GM21737 (cell line): ENCODE results near the gene STIM1.
A peak's percentile ranks its signal among the peaks of the same experiment; 100 is the strongest.
"Not testable (repeated sequence)": the region's sequence is repeated elsewhere in the genome, so short reads cannot be mapped to it uniquely, and the experiment has no call there.

Source experiments
- ATAC-seq: cut with Tn5 transposase; IDR thresholded peaks from one replicate; pipeline ENCODE4 v1.9.1; 2021; ENCODE audit warnings: mild to moderate bottlenecking, moderate library complexity; ENCODE audit not compliant: unreplicated experiment

Gene STIM1

GRCh38 chr11:3854977-3855807 is at the start of gene STIM1:
Gene STIM1 (plus strand): TSS chr11:3855664. CDS start chr11:3856271, 607 bp downstream.
- ATAC-seq = peak; percentile 61

- peak; percentile 64 for ATAC-seq
Observed at GRCh38 chr11:3807909-3808860, 47.3 kb upstream of the STIM1 start, which contains the start of gene PGAP2. Gene PGAP2 (plus strand): TSS chr11:3808560. CDS start chr11:3811260, 2,700 bp downstream.

- ATAC-seq = peak; percentile 59
Observed at GRCh38 chr11:3808861-3809623, 46.4 kb upstream of the STIM1 start.

GRCh38 chr11:3809624-3809928 is 45.9 kb upstream of the STIM1 start:
- ATAC-seq = no peak

- no peak for ATAC-seq
Observed at GRCh38 chr11:3810446-3810845, 45.0 kb upstream of the STIM1 start.

- ATAC-seq = no peak
Observed at GRCh38 chr11:3810951-3811350, 44.5 kb upstream of the STIM1 start.

- ATAC-seq = not testable (repeated sequence)
Observed at GRCh38 chr11:3814832-3815231, 40.6 kb upstream of the STIM1 start.

- ATAC-seq = no peak
Observed at GRCh38 chr11:3815845-3816244, 39.6 kb upstream of the STIM1 start.

GRCh38 chr11:3816673-3817072 is 38.8 kb upstream of the STIM1 start:
- ATAC-seq = no peak

GRCh38 chr11:3817181-3817800 is 38.2 kb upstream of the STIM1 start:
- ATAC-seq = no peak

- ATAC-seq = no peak
Observed at GRCh38 chr11:3820971-3821370, 34.5 kb upstream of the STIM1 start.

- ATAC-seq = no peak
Observed at GRCh38 chr11:3822312-3822711, 33.2 kb upstream of the STIM1 start.

GRCh38 chr11:3823303-3823702 is 32.2 kb upstream of the STIM1 start:
- ATAC-seq = no peak

GRCh38 chr11:3823762-3824506 is 31.5 kb upstream of the STIM1 start:
- ATAC-seq = no peak

GRCh38 chr11:3824714-3825472 is 30.6 kb upstream of the STIM1 start:
- peak; percentile 61 for ATAC-seq

GRCh38 chr11:3825473-3826154 is 29.9 kb upstream of the STIM1 start:
- no peak for ATAC-seq

- ATAC-seq = no peak
Observed at GRCh38 chr11:3826721-3827120, 28.7 kb upstream of the STIM1 start.

- no peak for ATAC-seq
Observed at GRCh38 chr11:3827434-3828186, 27.9 kb upstream of the STIM1 start.
